A673 (cell line): ENCODE measurements around the gene FRS2. TPM values are rescaled to one million over a fixed set of nuclear protein-coding genes. Genes with fewer than 3 reads are reported as not detected.

Experiments used
- BruUV-seq: library from RNA; stranded (reverse); fragments of 400-500 nt; replicated peaks from 2 replicates; lab custom pipeline; 2021; lab: Mats Ljungman, UMichigan
- CTCF ChIA-PET: fragments of 300-600 bp; sonication (Branson Sonifier 250); formaldehyde crosslinking; loops from one replicate; lab custom pipeline; 2022; ENCODE audit warnings: antibody characterized with exemption; lab: Charles Lee
- POLR2A ChIA-PET: fragments of 300-600 bp; sonication (Branson Sonifier 250); formaldehyde crosslinking; loops from one replicate; lab custom pipeline; 2022; ENCODE audit warnings: antibody characterized with exemption; ENCODE audit not compliant: low non-redundant PET; lab: Charles Lee
- DNase-seq: peaks from one replicate; pipeline ENCODE4 v3.0.0-alpha.2; 2015; ENCODE audit warnings: low spot score
- H3K27ac ChIP-seq: fragments of 200-600 bp; sonication (generic); 2 replicates; pipeline ENCODE4 v1.5.1; 2016; ENCODE audit warnings: mixed run types, low read depth, mild to moderate bottlenecking, mixed read lengths, antibody characterized with exemption, low read length; ENCODE audit not compliant: poor library complexity, severe bottlenecking
- H3K27me3 ChIP-seq: fragments of 200-600 bp; sonication (generic); replicated peaks from 2 replicates; pipeline ENCODE4 v1.6.1; 2017; ENCODE audit warnings: mixed run types, low read depth, mild to moderate bottlenecking, mixed read lengths, antibody characterized with exemption, low read length; ENCODE audit not compliant: insufficient read depth, poor library complexity
- H3K36me3 ChIP-seq: fragments of 200-600 bp; sonication (generic); 2 replicates; pipeline ENCODE4 v1.6.1; 2016; ENCODE audit warnings: mixed run types, mild to moderate bottlenecking, mixed read lengths, antibody characterized with exemption, low read length; ENCODE audit not compliant: insufficient read depth, poor library complexity, severe bottlenecking
- H3K4me1 ChIP-seq: fragments of 200-600 bp; sonication (generic); 2 replicates; pipeline ENCODE4 v1.6.1; 2017; ENCODE audit warnings: mixed run types, mild to moderate bottlenecking, mixed read lengths, antibody characterized with exemption, low read length; ENCODE audit not compliant: insufficient read depth, poor library complexity, severe bottlenecking
- H3K4me3 ChIP-seq: fragments of 200-600 bp; sonication (generic); 2 replicates; pipeline ENCODE4 v1.5.1; 2016; ENCODE audit warnings: low read depth, mixed run types, mild to moderate bottlenecking, mixed read lengths, low read length; ENCODE audit not compliant: poor library complexity, severe bottlenecking
- H3K9me3 ChIP-seq: fragments of 200-600 bp; sonication (generic); 2 replicates; pipeline ENCODE4 v1.6.1; 2016; ENCODE audit warnings: mixed run types, low read depth, mild to moderate bottlenecking, mixed read lengths, antibody characterized with exemption, low read length; ENCODE audit not compliant: poor library complexity, severe bottlenecking
- CTCF ChIP-seq: fragments of 300-800, 200-600 bp; sonication (generic); conservative IDR thresholded peaks from 2 replicates; pipeline ENCODE4 v1.5.1; 2017; ENCODE audit warnings: low read depth, mild to moderate bottlenecking, antibody characterized with exemption, low read length, moderate library complexity, mixed read lengths
- EZH2 ChIP-seq: fragments of 200-600 bp; sonication (generic); IDR thresholded peaks from 2 replicates; pipeline ENCODE4 v1.6.1; 2017; ENCODE audit warnings: borderline replicate concordance, low read depth, mild to moderate bottlenecking, mixed read lengths, antibody characterized with exemption, low read length; ENCODE audit not compliant: poor library complexity, severe bottlenecking
- intact Hi-C: fragments of 100-400 bp; cut with micrococcal nuclease; formaldehyde crosslinking; loops from one replicate; pipeline ENCODE4 v1.10.0; 2022; ENCODE audit not compliant: unreplicated experiment
- total RNA-seq: library from RNA; stranded (reverse); gene quantifications from 2 replicates; pipeline ENCODE4 v1.2.3, GENCODE V29; 2021

The FRS2 gene
- total RNA-seq, 1 experiment from 2014 or later, result 34.5 TPM

- H3K27me3 ChIP-seq, result no peaks in the 10 kb centered on the region
- H3K27ac ChIP-seq, result no peak overlapping the region
- POLR2A ChIA-PET, result no interaction called here
- no peaks in the 10 kb centered on the region for H3K9me3 ChIP-seq
- no TSS peak for BruUV-seq
- no peak for DNase-seq
- TF ChIP-seq EZH2, result no peak
- no peak for TF ChIP-seq CTCF
- H3K4me3 ChIP-seq, result no peak overlapping the region
- intact Hi-C loops, result no loop called here
- no peaks in the 10 kb centered on the region for H3K4me1 ChIP-seq
- CTCF ChIA-PET, result no interaction called here
- H3K36me3 ChIP-seq, result no peaks in the 10 kb centered on the region
Observed at GRCh38 chr12:69431591-69432222, 38.5 kb upstream of the FRS2 start.

- no TSS peak for BruUV-seq
- H3K27me3 ChIP-seq, result no peaks in the 10 kb centered on the region
- intact Hi-C loops, result no loop called here
- no peak overlapping the region for H3K27ac ChIP-seq
- ChIA-PET POLR2A (no interaction called here), CTCF (no interaction called here)
- no peaks in the 10 kb centered on the region for H3K9me3 ChIP-seq
- no peak for DNase-seq
- no peaks in the 10 kb centered on the region for H3K36me3 ChIP-seq
- no peak overlapping the region for H3K4me3 ChIP-seq
- H3K4me1 ChIP-seq, result no peaks in the 10 kb centered on the region
- TF ChIP-seq CTCF (no peak), EZH2 (no peak)
Observed at GRCh38 chr12:69433653-69434052, 36.5 kb upstream of the FRS2 start.

GRCh38 chr12:69435644-69436043, 34.5 kb upstream of the FRS2 start:
- POLR2A ChIA-PET, result no interaction called here
- no peaks in the 10 kb centered on the region for H3K36me3 ChIP-seq
- no peak for DNase-seq
- H3K27me3 ChIP-seq, result no peaks in the 10 kb centered on the region
- H3K4me1 ChIP-seq, result no peaks in the 10 kb centered on the region
- H3K27ac ChIP-seq, result no peak overlapping the region
- H3K4me3 ChIP-seq, result no peak overlapping the region
- no peaks in the 10 kb centered on the region for H3K9me3 ChIP-seq
- no TSS peak for BruUV-seq
- TF ChIP-seq EZH2, result no peak
- no peak for TF ChIP-seq CTCF
- intact Hi-C loops, result no loop called here
- CTCF ChIA-PET, result no interaction called here
